ENCODE measurements around the gene FLNA. TPM values are rescaled to one million over a fixed set of nuclear protein-coding genes. Genes with fewer than 3 reads are reported as not detected.

FLNA gene
- total RNA-seq, result 164 TPM
- polyA plus RNA-seq, result 412 TPM
- long read RNA-seq, donor 1, result 0 reads
- long read RNA-seq, donor 2, full-length matches to known transcripts, result 8 of 6,577 reads
- long read RNA-seq, donor 2, partial matches to known transcripts, result 6,403 of 6,577 reads
- long read RNA-seq, donor 2, other reads (novel, unspliced or antisense), result 166 of 6,577 reads
- long read RNA-seq, donor 3, full-length matches to known transcripts, result 4 of 61 reads
- long read RNA-seq, donor 3, partial matches to known transcripts, result 57 of 61 reads
- long read RNA-seq, donor 3, other reads (novel, unspliced or antisense), result 0 of 61 reads
- long read RNA-seq, donor 4, transcript FLNA-209 (3 exons, 1,026 nt), result major isoform, 5 of 2,037 reads
- long read RNA-seq, donor 4, partial matches to known transcripts, result 1,964 of 2,037 reads
- long read RNA-seq, donor 4, other reads (novel, unspliced or antisense), result 67 of 2,037 reads
- long read RNA-seq, donor 5, transcript FLNA-209 (3 exons, 1,026 nt), result major isoform, 7 of 61 reads
- long read RNA-seq, donor 5, partial matches to known transcripts, result 51 of 61 reads
- long read RNA-seq, donor 5, other reads (novel, unspliced or antisense), result 0 of 61 reads
- long read RNA-seq, donor 6, full-length matches to known transcripts, result 10 of 1,129 reads
- long read RNA-seq, donor 6, partial matches to known transcripts, result 1,048 of 1,129 reads
- long read RNA-seq, donor 6, other reads (novel, unspliced or antisense), result 71 of 1,129 reads
- long read RNA-seq, donor 7, partial matches to known transcripts, result 4,168 of 4,292 reads
- long read RNA-seq, donor 7, other reads (novel, unspliced or antisense), result 120 of 4,292 reads
- long read RNA-seq, donor 8, partial matches to known transcripts, result 5 of 12 reads
- long read RNA-seq, donor 8, other reads (novel, unspliced or antisense), result 0 of 12 reads
- long read RNA-seq, donor 9, result 0 reads
- long read RNA-seq, donor 10, partial matches to known transcripts, result 2,114 of 2,145 reads
- long read RNA-seq, donor 10, other reads (novel, unspliced or antisense), result 25 of 2,145 reads

- H3K4me3 ChIP-seq (ENCODE audit: low read length in 2 of 2), result peak within 1 kb of the TSS in 1 of 2 donors; percentile 35
- H3K27ac ChIP-seq (ENCODE audit: low read depth in 1 of 2, low read length in 1 of 2), result no peak within 1 kb of the TSS
- 12% methylated on average over 93 of the region's 95 CpGs for WGBS
- peaks cover 18 to 44% of the 10 kb centered on the region in 2 donors for H3K27me3 ChIP-seq (ENCODE audit: control insufficient read depth in 2 of 2, insufficient read depth in 1 of 2, low read length in 1 of 2)
- H3K4me1 ChIP-seq (ENCODE audit: control insufficient read depth in 2 of 2, insufficient read depth in 2 of 2, low read length in 2 of 2), result peaks cover 6 to 44% of the 10 kb centered on the region in 2 donors
- no peaks in the 10 kb centered on the region for H3K36me3 ChIP-seq (ENCODE audit: control insufficient read depth in 2 of 2, insufficient read depth in 2 of 2, low read length in 1 of 2)
- DNase-seq (ENCODE audit: low read depth in 6 of 9, low spot score in 9 of 9), result no peak
- peaks cover 0 to 38% of the 10 kb centered on the region in 2 donors for H3K9me3 ChIP-seq (ENCODE audit: control insufficient read depth in 2 of 2, insufficient read depth in 1 of 2, low read length in 1 of 2)
These were observed at the start of gene FLNA for GRCh38 chrX:154374313-154375155. FLNA (minus strand) TSS chrX:154374634; CDS start chrX:154371245, 3,389 bp downstream.

- H3K36me3 ChIP-seq (ENCODE audit: control insufficient read depth in 2 of 2, insufficient read depth in 2 of 2, low read length in 1 of 2), result peaks cover 0 to 7% of the 10 kb centered on the region in 2 donors
- DNase-seq (ENCODE audit: low read depth in 6 of 9, low spot score in 9 of 9), result no peak
- WGBS, result 98% methylated on average over 10 of the region's 10 CpGs
- H3K27ac ChIP-seq (ENCODE audit: low read depth in 1 of 2, low read length in 1 of 2), result no peak overlapping the region
- H3K4me1 ChIP-seq (ENCODE audit: control insufficient read depth in 2 of 2, insufficient read depth in 2 of 2, low read length in 2 of 2), result no peaks in the 10 kb centered on the region
- H3K9me3 ChIP-seq (ENCODE audit: control insufficient read depth in 2 of 2, insufficient read depth in 1 of 2, low read length in 1 of 2), result no peaks in the 10 kb centered on the region
- H3K27me3 ChIP-seq (ENCODE audit: control insufficient read depth in 2 of 2, insufficient read depth in 1 of 2, low read length in 1 of 2), result no peaks in the 10 kb centered on the region
- no peak overlapping the region for H3K4me3 ChIP-seq (ENCODE audit: low read length in 2 of 2)
These were observed 45.9 kb upstream of the FLNA start for GRCh38 chrX:154420402-154420756.

- Histone ChIP-seq H3K27ac (ENCODE audit: low read depth in 1 of 2, low read length in 1 of 2) (no peak overlapping the region), H3K36me3 (ENCODE audit: control insufficient read depth in 2 of 2, insufficient read depth in 2 of 2, low read length in 1 of 2) (peaks cover 0 to 7% of the 10 kb centered on the region in 2 donors), H3K4me1 (ENCODE audit: control insufficient read depth in 2 of 2, insufficient read depth in 2 of 2, low read length in 2 of 2) (no peaks in the 10 kb centered on the region), H3K9me3 (ENCODE audit: control insufficient read depth in 2 of 2, insufficient read depth in 1 of 2, low read length in 1 of 2) (no peaks in the 10 kb centered on the region), H3K4me3 (ENCODE audit: low read length in 2 of 2) (no peak overlapping the region), H3K27me3 (ENCODE audit: control insufficient read depth in 2 of 2, insufficient read depth in 1 of 2, low read length in 1 of 2) (no peaks in the 10 kb centered on the region)
- no peak for DNase-seq (ENCODE audit: low read depth in 6 of 9, low spot score in 9 of 9)
- 96% methylated on average over 19 of the region's 19 CpGs for WGBS
These were observed 45.4 kb upstream of the FLNA start for GRCh38 chrX:154419688-154420401.

GRCh38 chrX:154419189-154419588, 44.8 kb upstream of the FLNA start:
- Histone ChIP-seq H3K36me3 (ENCODE audit: control insufficient read depth in 2 of 2, insufficient read depth in 2 of 2, low read length in 1 of 2) (peaks cover 0 to 7% of the 10 kb centered on the region in 2 donors), H3K4me1 (ENCODE audit: control insufficient read depth in 2 of 2, insufficient read depth in 2 of 2, low read length in 2 of 2) (no peaks in the 10 kb centered on the region), H3K27ac (ENCODE audit: low read depth in 1 of 2, low read length in 1 of 2) (no peak overlapping the region), H3K27me3 (ENCODE audit: control insufficient read depth in 2 of 2, insufficient read depth in 1 of 2, low read length in 1 of 2) (no peaks in the 10 kb centered on the region), H3K9me3 (ENCODE audit: control insufficient read depth in 2 of 2, insufficient read depth in 1 of 2, low read length in 1 of 2) (no peaks in the 10 kb centered on the region), H3K4me3 (ENCODE audit: low read length in 2 of 2) (no peak overlapping the region)
- 95% methylated on average over 8 of the region's 8 CpGs for WGBS
- no peak for DNase-seq (ENCODE audit: low read depth in 6 of 9, low spot score in 9 of 9)

GRCh38 chrX:154417157-154417556, 42.7 kb upstream of the FLNA start:
- Histone ChIP-seq H3K27me3 (ENCODE audit: control insufficient read depth in 2 of 2, insufficient read depth in 1 of 2, low read length in 1 of 2) (no peaks in the 10 kb centered on the region), H3K9me3 (ENCODE audit: control insufficient read depth in 2 of 2, insufficient read depth in 1 of 2, low read length in 1 of 2) (no peaks in the 10 kb centered on the region), H3K27ac (ENCODE audit: low read depth in 1 of 2, low read length in 1 of 2) (no peak overlapping the region), H3K36me3 (ENCODE audit: control insufficient read depth in 2 of 2, insufficient read depth in 2 of 2, low read length in 1 of 2) (peaks cover 5 to 11% of the 10 kb centered on the region in 2 donors), H3K4me1 (ENCODE audit: control insufficient read depth in 2 of 2, insufficient read depth in 2 of 2, low read length in 2 of 2) (peaks cover 0 to 7% of the 10 kb centered on the region in 2 donors), H3K4me3 (ENCODE audit: low read length in 2 of 2) (no peak overlapping the region)
- WGBS, result 84% methylated on average over 7 of the region's 7 CpGs
- no peak for DNase-seq (ENCODE audit: low read depth in 6 of 9, low spot score in 9 of 9)

GRCh38 chrX:154413142-154413541, 38.7 kb upstream of the FLNA start:
- Histone ChIP-seq H3K4me3 (ENCODE audit: low read length in 2 of 2) (no peak overlapping the region), H3K9me3 (ENCODE audit: control insufficient read depth in 2 of 2, insufficient read depth in 1 of 2, low read length in 1 of 2) (no peaks in the 10 kb centered on the region), H3K36me3 (ENCODE audit: control insufficient read depth in 2 of 2, insufficient read depth in 2 of 2, low read length in 1 of 2) (peaks cover 4 to 5% of the 10 kb centered on the region in 2 donors), H3K27ac (ENCODE audit: low read depth in 1 of 2, low read length in 1 of 2) (no peak overlapping the region), H3K4me1 (ENCODE audit: control insufficient read depth in 2 of 2, insufficient read depth in 2 of 2, low read length in 2 of 2) (peaks cover 0 to 16% of the 10 kb centered on the region in 2 donors), H3K27me3 (ENCODE audit: control insufficient read depth in 2 of 2, insufficient read depth in 1 of 2, low read length in 1 of 2) (no peaks in the 10 kb centered on the region)
- DNase-seq (ENCODE audit: low read depth in 6 of 9, low spot score in 9 of 9), result no peak
- WGBS, result 93% methylated on average over 8 of the region's 8 CpGs

- peaks cover 0 to 16% of the 10 kb centered on the region in 2 donors for H3K4me1 ChIP-seq (ENCODE audit: control insufficient read depth in 2 of 2, insufficient read depth in 2 of 2, low read length in 2 of 2)
These were observed 38.0 kb upstream of the FLNA start for GRCh38 chrX:154412468-154412867.

GRCh38 chrX:154411981-154412340, 37.5 kb upstream of the FLNA start:
- WGBS, result under 1% methylated on average over 29 of the region's 29 CpGs
- H3K4me1 ChIP-seq (ENCODE audit: control insufficient read depth in 2 of 2, insufficient read depth in 2 of 2, low read length in 2 of 2), result peaks cover 0 to 16% of the 10 kb centered on the region in 2 donors
- H3K4me3 ChIP-seq (ENCODE audit: low read length in 2 of 2), result peak overlapping the region; percentile 58 to 61
- DNase-seq (ENCODE audit: low read depth in 6 of 9, low spot score in 9 of 9), result peak in 2 of 9 donors; percentile 44 to 75
- peaks cover 4 to 5% of the 10 kb centered on the region in 2 donors for H3K36me3 ChIP-seq (ENCODE audit: control insufficient read depth in 2 of 2, insufficient read depth in 2 of 2, low read length in 1 of 2)
- no peaks in the 10 kb centered on the region for H3K27me3 ChIP-seq (ENCODE audit: control insufficient read depth in 2 of 2, insufficient read depth in 1 of 2, low read length in 1 of 2)
- no peaks in the 10 kb centered on the region for H3K9me3 ChIP-seq (ENCODE audit: control insufficient read depth in 2 of 2, insufficient read depth in 1 of 2, low read length in 1 of 2)
- peak overlapping the region; percentile 80 to 91 for H3K27ac ChIP-seq (ENCODE audit: low read depth in 1 of 2, low read length in 1 of 2)

More at GRCh38 chrX:154412468-154412867, 38.0 kb upstream of the FLNA start:
- Histone ChIP-seq H3K4me3 (ENCODE audit: low read length in 2 of 2) (peak overlapping the region; percentile 58 to 61), H3K36me3 (ENCODE audit: control insufficient read depth in 2 of 2, insufficient read depth in 2 of 2, low read length in 1 of 2) (peaks cover 4 to 5% of the 10 kb centered on the region in 2 donors), H3K9me3 (ENCODE audit: control insufficient read depth in 2 of 2, insufficient read depth in 1 of 2, low read length in 1 of 2) (no peaks in the 10 kb centered on the region), H3K27ac (ENCODE audit: low read depth in 1 of 2, low read length in 1 of 2) (peak overlapping the region; percentile 80 to 91), H3K27me3 (ENCODE audit: control insufficient read depth in 2 of 2, insufficient read depth in 1 of 2, low read length in 1 of 2) (no peaks in the 10 kb centered on the region)
- DNase-seq (ENCODE audit: low read depth in 6 of 9, low spot score in 9 of 9), result peak in 2 of 9 donors; percentile 35 to 63
- WGBS, result 8% methylated on average over 4 of the region's 4 CpGs
